SU-DHL-6 (cell line): Measurements from ENCODE around the gene AGPAT4.

ENCODE experiments used
- EZH2phosphoT487 ChIP-seq: fragments of 200-600 bp; sonication (generic), shearing (Covaris generic); conservative IDR thresholded peaks from 2 replicates; pipeline ENCODE4 v1.6.1; 2018; ENCODE audit warnings: mild to moderate bottlenecking, antibody characterized with exemption, low read length, moderate library complexity, mixed read lengths
- TF ChIP-seq, protein P1 (sequence below): fragments of 200-600 bp; sonication (generic); IDR thresholded peaks from one replicate; pipeline ENCODE4 v1.5.1; 2017; ENCODE audit warnings: antibody characterized with exemption, mild to moderate bottlenecking, low read length, moderate library complexity; ENCODE audit not compliant: insufficient read depth, poor library complexity, severe bottlenecking

DNA sequence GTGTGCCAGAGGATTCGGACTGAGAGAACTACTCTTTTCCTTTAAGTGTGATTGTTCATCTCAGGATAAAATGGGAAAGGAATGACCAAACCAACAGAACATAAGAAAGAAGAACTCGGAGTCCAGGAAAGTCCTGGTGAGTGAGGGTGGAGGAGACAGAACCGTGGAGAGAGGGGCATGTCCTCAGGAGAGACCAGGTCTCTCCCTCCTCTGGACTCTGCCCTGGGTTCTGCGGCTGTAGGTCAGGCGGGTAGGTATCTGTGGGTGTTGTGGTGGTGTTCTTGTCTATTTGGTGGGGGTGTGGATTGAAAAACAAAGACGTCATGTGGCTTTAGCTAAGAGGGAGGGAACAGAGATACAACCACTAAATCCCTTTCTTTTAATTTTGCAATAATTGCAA, 29.1 kb upstream of the AGPAT4 start:
- TF ChIP-seq, protein P1, sequence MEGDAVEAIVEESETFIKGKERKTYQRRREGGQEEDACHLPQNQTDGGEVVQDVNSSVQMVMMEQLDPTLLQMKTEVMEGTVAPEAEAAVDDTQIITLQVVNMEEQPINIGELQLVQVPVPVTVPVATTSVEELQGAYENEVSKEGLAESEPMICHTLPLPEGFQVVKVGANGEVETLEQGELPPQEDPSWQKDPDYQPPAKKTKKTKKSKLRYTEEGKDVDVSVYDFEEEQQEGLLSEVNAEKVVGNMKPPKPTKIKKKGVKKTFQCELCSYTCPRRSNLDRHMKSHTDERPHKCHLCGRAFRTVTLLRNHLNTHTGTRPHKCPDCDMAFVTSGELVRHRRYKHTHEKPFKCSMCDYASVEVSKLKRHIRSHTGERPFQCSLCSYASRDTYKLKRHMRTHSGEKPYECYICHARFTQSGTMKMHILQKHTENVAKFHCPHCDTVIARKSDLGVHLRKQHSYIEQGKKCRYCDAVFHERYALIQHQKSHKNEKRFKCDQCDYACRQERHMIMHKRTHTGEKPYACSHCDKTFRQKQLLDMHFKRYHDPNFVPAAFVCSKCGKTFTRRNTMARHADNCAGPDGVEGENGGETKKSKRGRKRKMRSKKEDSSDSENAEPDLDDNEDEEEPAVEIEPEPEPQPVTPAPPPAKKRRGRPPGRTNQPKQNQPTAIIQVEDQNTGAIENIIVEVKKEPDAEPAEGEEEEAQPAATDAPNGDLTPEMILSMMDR = no peak
- TF ChIP-seq EZH2phosphoT487 = no peak
